WTC11 (cell line): Measurements from ENCODE around the gene CHSY3. TPM values are rescaled to one million over a fixed set of nuclear protein-coding genes. Genes with fewer than 3 reads are reported as not detected.

Source experiments
- ATAC-seq: fragments of 200-7000 bp; cut with Tn5 transposase; 2 replicates; pipeline ENCODE4 v1.10.0; 2021; ENCODE audit warnings: mild to moderate bottlenecking, moderate library complexity
- CTCF ChIA-PET: fragments of 300-600 bp; sonication (Branson Sonifier 250); formaldehyde crosslinking; loops from one replicate; lab custom pipeline; 2021; ENCODE audit warnings: antibody characterized with exemption; lab: Charles Lee
- POLR2A ChIA-PET: fragments of 350-600 bp; sonication (Branson Sonifier 250); formaldehyde crosslinking; loops from one replicate; lab custom pipeline; 2021; ENCODE audit warnings: antibody characterized with exemption; lab: Charles Lee
- DNase-seq: peaks from one replicate; pipeline ENCODE4 v3.0.0; 2021; ENCODE audit warnings: low spot score
- H3K27ac Mint-ChIP-seq: 2 replicates; pipeline ENCODE4 v1.8.0; 2021; ENCODE audit warnings: mixed read lengths
- H3K27me3 Mint-ChIP-seq: 2 replicates; pipeline ENCODE4 v1.8.0; 2021; ENCODE audit warnings: low read depth, mild to moderate bottlenecking, moderate library complexity, mixed read lengths
- H3K36me3 Mint-ChIP-seq: 2 replicates; pipeline ENCODE4 v1.8.0; 2021; ENCODE audit warnings: mixed read lengths
- H3K4me1 Mint-ChIP-seq: 2 replicates; pipeline ENCODE4 v1.8.0; 2022; ENCODE audit warnings: mixed read lengths
- H3K4me3 Mint-ChIP-seq: 2 replicates; pipeline ENCODE4 v1.8.0; 2021; ENCODE audit warnings: mild to moderate bottlenecking, moderate library complexity, mixed read lengths
- H3K9me3 Mint-ChIP-seq: 2 replicates; pipeline ENCODE4 v1.8.0; 2021; ENCODE audit warnings: mixed read lengths
- CBFB ChIP-seq: sonication (generic); formaldehyde crosslinking; IDR thresholded peaks from 2 replicates; pipeline ENCODE4 v1.8.1; 2022; ENCODE audit warnings: mild to moderate bottlenecking, low read depth, missing genetic modification reagents
- EMX1 ChIP-seq: fragments of 250-450 bp; sonication (Bioruptor Pico); IDR thresholded peaks from 2 replicates; pipeline ENCODE4 v1.8.0; 2021; ENCODE audit warnings: mild to moderate bottlenecking
- FOXK1 ChIP-seq: sonication (generic); formaldehyde crosslinking; IDR thresholded peaks from 2 replicates; pipeline ENCODE4 v1.8.0; 2022; ENCODE audit warnings: mild to moderate bottlenecking, moderate library complexity, missing genetic modification reagents
- GABPB1 ChIP-seq: sonication (generic); formaldehyde crosslinking; IDR thresholded peaks from 2 replicates; pipeline ENCODE4 v1.8.1; 2023; ENCODE audit warnings: mild to moderate bottlenecking, missing genetic modification reagents
- JAZF1 ChIP-seq: fragments of 250-450 bp; sonication (Bioruptor Pico); IDR thresholded peaks from 2 replicates; pipeline ENCODE4 v1.9.0; 2021; ENCODE audit warnings: moderate library complexity, mild to moderate bottlenecking, inconsistent platforms
- KAT7 ChIP-seq: sonication (generic); formaldehyde crosslinking; IDR thresholded peaks from 2 replicates; pipeline ENCODE4 v1.8.1; 2023; ENCODE audit warnings: missing genetic modification reagents, mild to moderate bottlenecking, borderline replicate concordance
- MYBL2 ChIP-seq: sonication (generic); formaldehyde crosslinking; IDR thresholded peaks from 2 replicates; pipeline ENCODE4 v1.8.1; 2023; ENCODE audit warnings: mild to moderate bottlenecking, moderate library complexity, missing genetic modification reagents
- NR3C1 ChIP-seq: sonication (generic); formaldehyde crosslinking; conservative IDR thresholded peaks from 2 replicates; pipeline ENCODE4 v1.8.1; 2023; ENCODE audit warnings: low read depth, mild to moderate bottlenecking, missing genetic modification reagents
- OVOL2 ChIP-seq: fragments of 250-450 bp; sonication (Bioruptor Pico); IDR thresholded peaks from 2 replicates; pipeline ENCODE4 v1.9.0; 2021; ENCODE audit warnings: mild to moderate bottlenecking, borderline replicate concordance
- TEAD4 ChIP-seq: sonication (generic); formaldehyde crosslinking; IDR thresholded peaks from 2 replicates; pipeline ENCODE4 v1.8.0; 2022; ENCODE audit warnings: mild to moderate bottlenecking, missing genetic modification reagents
- ZNF219 ChIP-seq: sonication (generic); formaldehyde crosslinking; IDR thresholded peaks from 2 replicates; pipeline ENCODE4 v1.8.0; 2023; ENCODE audit warnings: missing genetic modification reagents, mild to moderate bottlenecking, borderline replicate concordance
- ZNF416 ChIP-seq: fragments of 250-450 bp; sonication (Bioruptor Pico); IDR thresholded peaks from 2 replicates; pipeline ENCODE4 v1.9.0; 2021; ENCODE audit warnings: mild to moderate bottlenecking, inconsistent platforms
- ZNF671 ChIP-seq: fragments of 250-450 bp; sonication (Bioruptor Pico); IDR thresholded peaks from 2 replicates; pipeline ENCODE4 v1.8.0; 2021; ENCODE audit warnings: mild to moderate bottlenecking
- total RNA-seq: library from RNA; stranded (reverse); gene quantifications from 3 replicates; pipeline ENCODE4 v1.2.3, GENCODE V29; 2021
- TF ChIP-seq, protein P1 (sequence below): sonication (generic); formaldehyde crosslinking; IDR thresholded peaks from 2 replicates; pipeline ENCODE4 v1.8.1; 2023; ENCODE audit warnings: mild to moderate bottlenecking, moderate library complexity, missing genetic modification reagents
- TF ChIP-seq, protein P2 (sequence below): fragments of 250-450 bp; sonication (Bioruptor Pico); IDR thresholded peaks from 2 replicates; pipeline ENCODE4 v1.9.0; 2021; ENCODE audit warnings: moderate library complexity, mild to moderate bottlenecking, inconsistent platforms, borderline replicate concordance
- TF ChIP-seq, protein P3 (sequence below): sonication (generic); formaldehyde crosslinking; IDR thresholded peaks from 2 replicates; pipeline ENCODE4 v1.8.0; 2022; ENCODE audit warnings: missing genetic modification reagents
- TF ChIP-seq, protein P4 (sequence below): sonication (generic); formaldehyde crosslinking; IDR thresholded peaks from 2 replicates; pipeline ENCODE4 v1.8.1; 2023; ENCODE audit warnings: mild to moderate bottlenecking, missing genetic modification reagents
- TF ChIP-seq, protein P5 (sequence below): fragments of 250-450 bp; sonication (Bioruptor Pico); IDR thresholded peaks from 2 replicates; pipeline ENCODE4 v1.8.0; 2021; ENCODE audit warnings: mild to moderate bottlenecking
- TF ChIP-seq, protein P6 (sequence below): sonication (generic); formaldehyde crosslinking; conservative IDR thresholded peaks from 2 replicates; pipeline ENCODE4 v1.8.1; 2022; ENCODE audit warnings: mild to moderate bottlenecking, missing genetic modification reagents

The CHSY3 gene
- total RNA-seq, 1 experiment from 2014 or later, result 0.98 TPM

DNA sequence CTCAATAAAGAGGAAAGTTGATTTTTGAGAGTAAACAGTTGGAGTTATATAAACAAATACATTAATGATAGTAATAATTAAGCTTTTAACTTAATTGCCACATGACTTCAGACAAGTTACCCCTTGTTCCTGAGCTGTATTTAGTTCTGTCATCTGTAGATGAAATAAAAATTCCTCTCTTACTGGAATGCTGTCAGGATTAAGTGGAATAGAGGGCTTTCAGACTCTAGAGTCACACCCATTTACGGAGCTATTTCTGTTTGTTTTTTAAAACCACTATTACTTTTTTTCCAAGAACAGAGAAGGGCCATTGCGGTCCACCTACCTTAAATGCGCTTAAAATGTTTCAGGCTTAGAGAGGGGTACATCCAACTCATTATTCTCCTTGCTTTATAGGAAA lies 170.6 kb downstream of the CHSY3 start:
- no peak for ATAC-seq
- H3K4me3 Mint-ChIP-seq, result no peak overlapping the region
- TF ChIP-seq OVOL2 (CRISPR knock-in tag) (no peak), ZNF219 (no peak), ZNF671 (no peak), FOXK1 (CRISPR knock-in tag) (no peak), EMX1 (CRISPR knock-in tag) (no peak), ZNF416 (CRISPR knock-in tag) (no peak), JAZF1 (CRISPR knock-in tag) (no peak), KAT7 (CRISPR knock-in tag) (no peak), MYBL2 (no peak), CBFB (no peak), GABPB1 (no peak), NR3C1 (no peak), TEAD4 (no peak)
- TF ChIP-seq, protein P1, sequence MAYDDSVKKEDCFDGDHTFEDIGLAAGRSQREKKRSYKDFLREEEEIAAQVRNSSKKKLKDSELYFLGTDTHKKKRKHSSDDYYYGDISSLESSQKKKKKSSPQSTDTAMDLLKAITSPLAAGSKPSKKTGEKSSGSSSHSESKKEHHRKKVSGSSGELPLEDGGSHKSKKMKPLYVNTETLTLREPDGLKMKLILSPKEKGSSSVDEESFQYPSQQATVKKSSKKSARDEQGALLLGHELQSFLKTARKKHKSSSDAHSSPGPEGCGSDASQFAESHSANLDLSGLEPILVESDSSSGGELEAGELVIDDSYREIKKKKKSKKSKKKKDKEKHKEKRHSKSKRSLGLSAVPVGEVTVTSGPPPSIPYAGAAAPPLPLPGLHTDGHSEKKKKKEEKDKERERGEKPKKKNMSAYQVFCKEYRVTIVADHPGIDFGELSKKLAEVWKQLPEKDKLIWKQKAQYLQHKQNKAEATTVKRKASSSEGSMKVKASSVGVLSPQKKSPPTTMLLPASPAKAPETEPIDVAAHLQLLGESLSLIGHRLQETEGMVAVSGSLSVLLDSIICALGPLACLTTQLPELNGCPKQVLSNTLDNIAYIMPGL (CRISPR knock-in tag), result no peak
- TF ChIP-seq, protein P2, sequence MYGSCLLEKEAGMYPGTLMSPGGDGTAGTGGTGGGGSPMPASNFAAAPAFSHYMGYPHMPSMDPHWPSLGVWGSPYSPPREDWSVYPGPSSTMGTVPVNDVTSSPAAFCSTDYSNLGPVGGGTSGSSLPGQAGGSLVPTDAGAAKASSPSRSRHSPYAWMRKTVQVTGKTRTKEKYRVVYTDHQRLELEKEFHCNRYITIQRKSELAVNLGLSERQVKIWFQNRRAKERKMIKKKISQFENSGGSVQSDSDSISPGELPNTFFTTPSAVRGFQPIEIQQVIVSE (CRISPR knock-in tag), result no peak
- TF ChIP-seq, protein P3, sequence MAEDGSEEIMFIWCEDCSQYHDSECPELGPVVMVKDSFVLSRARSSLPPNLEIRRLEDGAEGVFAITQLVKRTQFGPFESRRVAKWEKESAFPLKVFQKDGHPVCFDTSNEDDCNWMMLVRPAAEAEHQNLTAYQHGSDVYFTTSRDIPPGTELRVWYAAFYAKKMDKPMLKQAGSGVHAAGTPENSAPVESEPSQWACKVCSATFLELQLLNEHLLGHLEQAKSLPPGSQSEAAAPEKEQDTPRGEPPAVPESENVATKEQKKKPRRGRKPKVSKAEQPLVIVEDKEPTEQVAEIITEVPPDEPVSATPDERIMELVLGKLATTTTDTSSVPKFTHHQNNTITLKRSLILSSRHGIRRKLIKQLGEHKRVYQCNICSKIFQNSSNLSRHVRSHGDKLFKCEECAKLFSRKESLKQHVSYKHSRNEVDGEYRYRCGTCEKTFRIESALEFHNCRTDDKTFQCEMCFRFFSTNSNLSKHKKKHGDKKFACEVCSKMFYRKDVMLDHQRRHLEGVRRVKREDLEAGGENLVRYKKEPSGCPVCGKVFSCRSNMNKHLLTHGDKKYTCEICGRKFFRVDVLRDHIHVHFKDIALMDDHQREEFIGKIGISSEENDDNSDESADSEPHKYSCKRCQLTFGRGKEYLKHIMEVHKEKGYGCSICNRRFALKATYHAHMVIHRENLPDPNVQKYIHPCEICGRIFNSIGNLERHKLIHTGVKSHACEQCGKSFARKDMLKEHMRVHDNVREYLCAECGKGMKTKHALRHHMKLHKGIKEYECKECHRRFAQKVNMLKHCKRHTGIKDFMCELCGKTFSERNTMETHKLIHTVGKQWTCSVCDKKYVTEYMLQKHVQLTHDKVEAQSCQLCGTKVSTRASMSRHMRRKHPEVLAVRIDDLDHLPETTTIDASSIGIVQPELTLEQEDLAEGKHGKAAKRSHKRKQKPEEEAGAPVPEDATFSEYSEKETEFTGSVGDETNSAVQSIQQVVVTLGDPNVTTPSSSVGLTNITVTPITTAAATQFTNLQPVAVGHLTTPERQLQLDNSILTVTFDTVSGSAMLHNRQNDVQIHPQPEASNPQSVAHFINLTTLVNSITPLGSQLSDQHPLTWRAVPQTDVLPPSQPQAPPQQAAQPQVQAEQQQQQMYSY (CRISPR knock-in tag), result no peak
- TF ChIP-seq, protein P4, sequence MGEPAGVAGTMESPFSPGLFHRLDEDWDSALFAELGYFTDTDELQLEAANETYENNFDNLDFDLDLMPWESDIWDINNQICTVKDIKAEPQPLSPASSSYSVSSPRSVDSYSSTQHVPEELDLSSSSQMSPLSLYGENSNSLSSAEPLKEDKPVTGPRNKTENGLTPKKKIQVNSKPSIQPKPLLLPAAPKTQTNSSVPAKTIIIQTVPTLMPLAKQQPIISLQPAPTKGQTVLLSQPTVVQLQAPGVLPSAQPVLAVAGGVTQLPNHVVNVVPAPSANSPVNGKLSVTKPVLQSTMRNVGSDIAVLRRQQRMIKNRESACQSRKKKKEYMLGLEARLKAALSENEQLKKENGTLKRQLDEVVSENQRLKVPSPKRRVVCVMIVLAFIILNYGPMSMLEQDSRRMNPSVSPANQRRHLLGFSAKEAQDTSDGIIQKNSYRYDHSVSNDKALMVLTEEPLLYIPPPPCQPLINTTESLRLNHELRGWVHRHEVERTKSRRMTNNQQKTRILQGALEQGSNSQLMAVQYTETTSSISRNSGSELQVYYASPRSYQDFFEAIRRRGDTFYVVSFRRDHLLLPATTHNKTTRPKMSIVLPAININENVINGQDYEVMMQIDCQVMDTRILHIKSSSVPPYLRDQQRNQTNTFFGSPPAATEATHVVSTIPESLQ (CRISPR knock-in tag), result no peak
- TF ChIP-seq, protein P5, sequence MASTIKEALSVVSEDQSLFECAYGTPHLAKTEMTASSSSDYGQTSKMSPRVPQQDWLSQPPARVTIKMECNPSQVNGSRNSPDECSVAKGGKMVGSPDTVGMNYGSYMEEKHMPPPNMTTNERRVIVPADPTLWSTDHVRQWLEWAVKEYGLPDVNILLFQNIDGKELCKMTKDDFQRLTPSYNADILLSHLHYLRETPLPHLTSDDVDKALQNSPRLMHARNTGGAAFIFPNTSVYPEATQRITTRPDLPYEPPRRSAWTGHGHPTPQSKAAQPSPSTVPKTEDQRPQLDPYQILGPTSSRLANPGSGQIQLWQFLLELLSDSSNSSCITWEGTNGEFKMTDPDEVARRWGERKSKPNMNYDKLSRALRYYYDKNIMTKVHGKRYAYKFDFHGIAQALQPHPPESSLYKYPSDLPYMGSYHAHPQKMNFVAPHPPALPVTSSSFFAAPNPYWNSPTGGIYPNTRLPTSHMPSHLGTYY (CRISPR knock-in tag), result no peak
- TF ChIP-seq, protein P6, sequence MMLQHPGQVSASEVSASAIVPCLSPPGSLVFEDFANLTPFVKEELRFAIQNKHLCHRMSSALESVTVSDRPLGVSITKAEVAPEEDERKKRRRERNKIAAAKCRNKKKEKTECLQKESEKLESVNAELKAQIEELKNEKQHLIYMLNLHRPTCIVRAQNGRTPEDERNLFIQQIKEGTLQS (CRISPR knock-in tag), result no peak

More for the DNA sequence above, 170.6 kb downstream of the CHSY3 start:
- Mint-ChIP-seq H3K27me3 (no peaks in the 10 kb centered on the region), H3K27ac (no peak overlapping the region), H3K9me3 (no peaks in the 10 kb centered on the region), H3K4me1 (no peaks in the 10 kb centered on the region), H3K36me3 (no peaks in the 10 kb centered on the region)
- ChIA-PET CTCF (interaction anchor here (1.4 kb wide), 1 partner anchor 303 kb away, joined by 3 read pairs; no protein-coding TSS in a partner anchor), POLR2A (no interaction called here)
- DNase-seq, result no peak
